Fibroblast of pulmonary artery (primary cell): ENCODE results near the gene ZMIZ2.

Experiments used
- DNase-seq: peaks from one replicate; pipeline ENCODE4 v3.0.0-alpha.2; 2010; ENCODE audit warnings: low read depth
- H3K4me3 ChIP-seq: replicated peaks from 2 replicates; pipeline ENCODE4 v1.5.1; 2011; ENCODE audit warnings: low read depth, mild to moderate bottlenecking, control low read depth, low read length, moderate library complexity
- CTCF ChIP-seq: IDR thresholded peaks from 2 replicates; pipeline ENCODE4 v1.5.1; 2011; ENCODE audit warnings: mild to moderate bottlenecking, control low read depth, low read length, inconsistent platforms; ENCODE audit errors: missing control alignments

Gene ZMIZ2

DNA sequence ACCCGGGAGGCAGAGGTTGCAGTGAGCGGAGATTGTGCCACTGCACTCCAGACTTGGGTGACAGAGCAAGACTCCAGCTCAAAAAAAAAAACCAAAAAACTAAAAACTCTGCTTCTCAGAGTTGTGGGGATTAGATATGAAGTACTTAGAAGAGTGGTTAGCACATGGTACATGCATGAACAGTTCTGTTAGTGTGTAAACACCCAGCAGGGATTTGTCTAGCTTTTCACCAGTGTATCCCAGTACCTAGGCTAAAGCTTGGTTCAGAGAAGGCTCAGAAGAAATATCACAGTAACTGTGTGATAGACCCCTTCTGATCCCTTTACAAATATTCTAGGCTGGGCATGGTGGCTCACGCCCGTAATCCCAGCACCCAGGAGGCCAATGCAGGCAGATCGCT, 57.3 kb downstream of the ZMIZ2 start:
- DNase-seq, result no peak
- no peak overlapping the region for H3K4me3 ChIP-seq
- TF ChIP-seq CTCF, result no peak

GRCh38 chr7:44808914-44809393, 60.3 kb downstream of the ZMIZ2 start:
- DNase-seq, result no peak
- no peak overlapping the region for H3K4me3 ChIP-seq
- no peak for TF ChIP-seq CTCF

GRCh38 chr7:44811093-44811492, 62.4 kb downstream of the ZMIZ2 start:
- TF ChIP-seq CTCF, result no peak
- DNase-seq, result no peak
- H3K4me3 ChIP-seq, result no peak overlapping the region

- no peak for TF ChIP-seq CTCF
- no peak for DNase-seq
- H3K4me3 ChIP-seq, result no peak overlapping the region
Observed at GRCh38 chr7:44811571-44811970, 62.9 kb downstream of the ZMIZ2 start.

GRCh38 chr7:44814919-44815318, 66.3 kb downstream of the ZMIZ2 start:
- DNase-seq, result no peak
- TF ChIP-seq CTCF, result no peak
- H3K4me3 ChIP-seq, result no peak overlapping the region

GRCh38 chr7:44819292-44819691, 70.6 kb downstream of the ZMIZ2 start:
- no peak overlapping the region for H3K4me3 ChIP-seq
- no peak for DNase-seq
- TF ChIP-seq CTCF, result no peak
